CD4-positive, alpha-beta T cell (primary cell): ENCODE measurements around the gene SUMF1. TPM values are rescaled to one million over a fixed set of nuclear protein-coding genes. Genes with fewer than 3 reads are reported as not detected.

Experiments used
- ATAC-seq: fragments of 200-7000 bp; cut with Tn5 transposase; one replicate; pipeline ENCODE4 v1.10.0; 2022; ENCODE audit warnings: mild to moderate bottlenecking; ENCODE audit not compliant: poor library complexity
- CTCF ChIA-PET: fragments of 350-600 bp; sonication (Branson Sonifier 250); formaldehyde crosslinking; loops from one replicate; lab custom pipeline; 2021; ENCODE audit warnings: antibody characterized with exemption, inconsistent platforms; lab: Charles Lee
- POLR2A ChIA-PET: fragments of 350-600 bp; sonication (Branson Sonifier 250); formaldehyde crosslinking; loops from one replicate; lab custom pipeline; 2021; ENCODE audit warnings: antibody characterized with exemption, inconsistent platforms; lab: Charles Lee
- DNase-seq, 14 experiments: peaks; one replicate each; pipeline ENCODE4 v3.0.0-alpha.2; 2013 to 2020; ENCODE audit warnings: mixed read lengths in 2 of 14
- H3K27ac ChIP-seq, 2 donors: one replicate each; pipeline versions ENCODE4 v1.5.1 to v1.7.0; 2013; ENCODE audit warnings: low read length in 2 of 2, low read depth in 1 of 2, mild to moderate bottlenecking in 1 of 2
- H3K27me3 ChIP-seq, 2 experiments: 1 replicate in 1 of 2; 2 replicates in 1 of 2; pipeline versions ENCODE4 v1.6.1 to v1.7.0; 2013; ENCODE audit warnings: low read length in 2 of 2, control low read depth in 1 of 2, mild to moderate bottlenecking in 1 of 2, moderate library complexity in 1 of 2; ENCODE audit not compliant: insufficient read depth in 2 of 2, control insufficient read depth in 1 of 2
- H3K36me3 ChIP-seq: one replicate; pipeline ENCODE4 v1.6.1; 2013; ENCODE audit warnings: low read length, control low read depth; ENCODE audit not compliant: insufficient read depth
- H3K4me1 ChIP-seq: one replicate; pipeline ENCODE4 v1.6.1; 2013; ENCODE audit warnings: low read length, control low read depth; ENCODE audit not compliant: insufficient read depth
- H3K4me3 ChIP-seq: one replicate; pipeline ENCODE4 v1.5.1; 2013; ENCODE audit warnings: mild to moderate bottlenecking, low read length, moderate library complexity
- H3K9me3 ChIP-seq, 2 experiments: 1 replicate in 1 of 2; 2 replicates in 1 of 2; pipeline versions ENCODE4 v1.6.1 to v1.7.0; 2013; ENCODE audit warnings: low read length in 2 of 2, mild to moderate bottlenecking in 2 of 2, control low read depth in 1 of 2, moderate library complexity in 1 of 2; ENCODE audit not compliant: control insufficient read depth in 1 of 2, insufficient read depth in 1 of 2
- H3K27ac Mint-ChIP-seq: one replicate; pipeline ENCODE4 v1.8.0; 2020; ENCODE audit warnings: mixed read lengths
- H3K27me3 Mint-ChIP-seq: one replicate; pipeline ENCODE4 v1.8.0; 2021; ENCODE audit warnings: mixed read lengths
- H3K36me3 Mint-ChIP-seq: one replicate; pipeline ENCODE4 v1.8.0; 2021; ENCODE audit warnings: low read depth, mixed read lengths
- H3K4me1 Mint-ChIP-seq: one replicate; pipeline ENCODE4 v1.8.0; 2021; ENCODE audit warnings: low read depth, mixed read lengths
- H3K4me3 Mint-ChIP-seq: one replicate; pipeline ENCODE4 v1.8.0; 2020; ENCODE audit warnings: mild to moderate bottlenecking, mixed read lengths
- H3K9me3 Mint-ChIP-seq: one replicate; pipeline ENCODE4 v1.8.0; 2020; ENCODE audit warnings: mixed read lengths
- intact Hi-C, 2 experiments: fragments of 100-400 bp; cut with DNase I in 1 of 2; cut with micrococcal nuclease in 1 of 2; formaldehyde crosslinking; loops; one replicate each; pipeline versions ENCODE4 v1.15.1 to v1.9.0; 2023 to 2025; cut with DNase I, micrococcal nuclease
- total RNA-seq, 174 experiments: library from RNA in 2 of 174; stranded (reverse) in 2 of 174; gene quantifications; one replicate each; pipeline ENCODE4 v1.2.3 and lab custom pipeline; 2021 to 2026
- TF ChIP-seq, protein P1 (sequence below): fragments of 200-600 bp; IDR thresholded peaks from one replicate; pipeline ENCODE4 v1.8.0; 2022; ENCODE audit warnings: antibody characterized with exemption, mild to moderate bottlenecking

The SUMF1 gene
- total RNA-seq, 2 experiments from 2014 or later = 7.0 to 8.1 TPM

GRCh38 chr3:4417449-4417848 is 49.6 kb downstream of the SUMF1 start:
- H3K36me3 ChIP-seq = peaks cover 33% of the 10 kb centered on the region
- POLR2A ChIA-PET = no interaction called here

DNA sequence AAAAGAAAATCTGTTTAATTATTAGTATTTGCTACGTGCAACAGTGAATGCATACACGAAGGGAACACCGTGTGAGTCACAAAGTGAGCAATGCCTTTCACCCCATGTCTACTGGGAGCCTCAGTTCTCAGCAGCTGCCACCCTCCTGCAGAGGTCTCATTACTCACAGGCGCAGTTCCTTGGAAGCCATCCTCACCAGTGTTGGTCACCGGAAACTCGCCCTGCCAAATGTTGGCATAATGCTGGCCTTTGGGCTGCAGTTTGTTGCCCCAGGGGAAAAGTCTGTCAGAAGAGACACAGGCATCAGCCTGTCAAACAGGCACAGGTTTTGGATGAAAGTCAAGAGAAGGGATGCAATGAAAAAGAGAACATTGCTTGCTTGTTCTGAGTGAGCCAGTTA is 50.1 kb downstream of the SUMF1 start:
- Mint-ChIP-seq H3K4me3 (no peak overlapping the region), H3K36me3 (peaks cover 68% of the 10 kb centered on the region)

More at GRCh38 chr3:4417449-4417848, 49.6 kb downstream of the SUMF1 start:
- H3K27ac Mint-ChIP-seq = no peak overlapping the region
- intact Hi-C loops = no loop called here
- no peaks in the 10 kb centered on the region for H3K27me3 Mint-ChIP-seq
- CTCF ChIA-PET = no interaction called here
- Histone ChIP-seq H3K4me3 (no peak overlapping the region), H3K4me1 (no peaks in the 10 kb centered on the region), H3K27me3 (no peaks in the 10 kb centered on the region), H3K9me3 (no peaks in the 10 kb centered on the region), H3K27ac (no peak overlapping the region)
- no peaks in the 10 kb centered on the region for H3K9me3 Mint-ChIP-seq
- TF ChIP-seq, protein P1, sequence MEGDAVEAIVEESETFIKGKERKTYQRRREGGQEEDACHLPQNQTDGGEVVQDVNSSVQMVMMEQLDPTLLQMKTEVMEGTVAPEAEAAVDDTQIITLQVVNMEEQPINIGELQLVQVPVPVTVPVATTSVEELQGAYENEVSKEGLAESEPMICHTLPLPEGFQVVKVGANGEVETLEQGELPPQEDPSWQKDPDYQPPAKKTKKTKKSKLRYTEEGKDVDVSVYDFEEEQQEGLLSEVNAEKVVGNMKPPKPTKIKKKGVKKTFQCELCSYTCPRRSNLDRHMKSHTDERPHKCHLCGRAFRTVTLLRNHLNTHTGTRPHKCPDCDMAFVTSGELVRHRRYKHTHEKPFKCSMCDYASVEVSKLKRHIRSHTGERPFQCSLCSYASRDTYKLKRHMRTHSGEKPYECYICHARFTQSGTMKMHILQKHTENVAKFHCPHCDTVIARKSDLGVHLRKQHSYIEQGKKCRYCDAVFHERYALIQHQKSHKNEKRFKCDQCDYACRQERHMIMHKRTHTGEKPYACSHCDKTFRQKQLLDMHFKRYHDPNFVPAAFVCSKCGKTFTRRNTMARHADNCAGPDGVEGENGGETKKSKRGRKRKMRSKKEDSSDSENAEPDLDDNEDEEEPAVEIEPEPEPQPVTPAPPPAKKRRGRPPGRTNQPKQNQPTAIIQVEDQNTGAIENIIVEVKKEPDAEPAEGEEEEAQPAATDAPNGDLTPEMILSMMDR = no peak
- H3K4me1 Mint-ChIP-seq = no peaks in the 10 kb centered on the region
- ATAC-seq = no peak
- H3K36me3 Mint-ChIP-seq = peaks cover 63% of the 10 kb centered on the region
- DNase-seq = no peak
- H3K4me3 Mint-ChIP-seq = no peak overlapping the region

DNA sequence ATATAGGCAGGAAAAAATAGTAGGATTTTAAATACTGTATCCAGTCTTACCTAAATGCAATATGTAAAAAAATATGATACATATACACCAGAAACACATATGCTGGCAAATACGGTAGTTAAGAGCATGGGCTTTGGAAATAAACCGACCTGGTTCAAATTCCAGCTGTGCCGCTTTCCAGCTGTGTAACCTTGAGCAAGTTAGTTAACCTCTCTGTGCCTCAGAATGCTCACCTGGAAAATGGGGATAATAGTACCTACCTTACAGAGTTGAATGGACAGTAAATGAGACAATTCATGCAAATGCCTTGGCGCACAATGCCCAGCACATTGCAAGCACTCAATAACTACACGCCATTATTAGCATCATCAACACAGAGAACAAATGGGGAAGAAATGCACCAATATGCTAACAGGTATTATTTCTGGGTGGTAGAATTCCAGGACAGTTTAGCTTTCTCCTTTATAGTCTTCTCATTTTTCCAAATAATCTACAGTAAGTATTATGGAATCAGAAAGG is 50.6 kb downstream of the SUMF1 start:
- DNase-seq = no peak
- CTCF ChIA-PET = no interaction called here
- Histone ChIP-seq H3K4me3 (no peak overlapping the region), H3K36me3 (peaks cover 33% of the 10 kb centered on the region), H3K27ac (no peak overlapping the region), H3K9me3 (no peaks in the 10 kb centered on the region), H3K27me3 (no peaks in the 10 kb centered on the region), H3K4me1 (no peaks in the 10 kb centered on the region)
- POLR2A ChIA-PET = no interaction called here
- no peaks in the 10 kb centered on the region for H3K27me3 Mint-ChIP-seq
- TF ChIP-seq, protein P1 = no peak
- H3K9me3 Mint-ChIP-seq = no peaks in the 10 kb centered on the region
- intact Hi-C loops = no loop called here
- no peaks in the 10 kb centered on the region for H3K4me1 Mint-ChIP-seq
- no peak overlapping the region for H3K27ac Mint-ChIP-seq
- H3K4me3 Mint-ChIP-seq = no peak overlapping the region
- H3K36me3 Mint-ChIP-seq = peaks cover 67% of the 10 kb centered on the region
- no peak for ATAC-seq

More for the DNA sequence above, 50.1 kb downstream of the SUMF1 start:
- ChIA-PET POLR2A (no interaction called here), CTCF (no interaction called here)
- Histone ChIP-seq H3K36me3 (peaks cover 33% of the 10 kb centered on the region), H3K27me3 (no peaks in the 10 kb centered on the region), H3K4me3 (no peak overlapping the region), H3K9me3 (no peaks in the 10 kb centered on the region), H3K4me1 (no peaks in the 10 kb centered on the region), H3K27ac (no peak overlapping the region)
- Mint-ChIP-seq H3K27me3 (no peaks in the 10 kb centered on the region), H3K9me3 (no peaks in the 10 kb centered on the region), H3K4me1 (no peaks in the 10 kb centered on the region), H3K27ac (no peak overlapping the region)
- intact Hi-C loops = no loop called here
- DNase-seq = peak in 1 of 14 experiments; percentile 25
- TF ChIP-seq, protein P1 = no peak
- no peak for ATAC-seq
